NCI-H748 (cell line): Measurements from ENCODE around the gene HSPA12B.

Experiments used
- DNase-seq: peaks from one replicate; lab custom pipeline; 2025; ENCODE audit not compliant: unreplicated experiment; lab: John Stamatoyannopoulos, UW

HSPA12B gene

DNA sequence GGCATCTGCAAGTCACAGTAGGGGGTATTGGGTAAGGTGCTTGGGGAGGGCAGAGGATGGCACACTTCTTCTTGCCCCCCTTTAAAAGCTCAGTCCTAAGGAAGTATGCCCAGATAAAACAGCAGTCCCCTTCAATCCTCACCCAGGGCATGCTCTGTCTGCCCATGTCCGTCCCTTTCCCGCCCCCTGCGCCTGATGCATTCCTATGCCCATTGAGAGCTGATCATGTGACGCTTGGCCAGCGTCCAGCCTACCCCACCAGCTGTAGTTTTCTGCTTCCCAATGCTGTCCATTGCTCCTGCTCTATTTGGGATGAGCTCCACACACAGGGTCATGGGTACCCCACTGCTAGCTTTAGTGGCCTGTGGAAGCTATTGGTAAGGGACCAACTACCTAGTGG, 28.4 kb upstream of the HSPA12B start:
- DNase-seq: no peak

DNA sequence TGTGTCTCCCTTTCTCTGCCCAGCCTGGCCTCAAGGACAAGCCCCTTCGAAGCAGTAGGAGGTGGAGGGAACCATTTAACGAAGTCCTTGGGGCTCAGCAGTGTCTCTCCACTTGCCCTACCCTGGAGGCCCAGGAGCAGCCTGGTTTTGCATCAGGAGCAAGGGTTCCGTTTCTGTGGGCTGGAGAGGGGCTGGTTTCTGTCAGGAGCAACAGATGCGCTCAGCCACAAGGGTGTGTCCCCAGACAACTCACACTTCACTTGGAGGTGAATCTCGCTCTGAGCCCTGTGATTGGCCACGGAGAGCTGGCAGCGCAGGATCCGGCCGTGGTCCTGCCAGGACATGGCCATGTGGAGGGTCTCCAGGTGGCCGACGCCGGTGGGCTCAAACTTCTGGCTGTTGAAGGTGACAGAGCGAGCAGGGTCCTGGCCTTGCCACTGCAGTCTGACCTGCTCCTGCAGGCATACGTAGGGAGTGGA, 27.0 kb upstream of the HSPA12B start:
- DNase-seq: no peak

DNA sequence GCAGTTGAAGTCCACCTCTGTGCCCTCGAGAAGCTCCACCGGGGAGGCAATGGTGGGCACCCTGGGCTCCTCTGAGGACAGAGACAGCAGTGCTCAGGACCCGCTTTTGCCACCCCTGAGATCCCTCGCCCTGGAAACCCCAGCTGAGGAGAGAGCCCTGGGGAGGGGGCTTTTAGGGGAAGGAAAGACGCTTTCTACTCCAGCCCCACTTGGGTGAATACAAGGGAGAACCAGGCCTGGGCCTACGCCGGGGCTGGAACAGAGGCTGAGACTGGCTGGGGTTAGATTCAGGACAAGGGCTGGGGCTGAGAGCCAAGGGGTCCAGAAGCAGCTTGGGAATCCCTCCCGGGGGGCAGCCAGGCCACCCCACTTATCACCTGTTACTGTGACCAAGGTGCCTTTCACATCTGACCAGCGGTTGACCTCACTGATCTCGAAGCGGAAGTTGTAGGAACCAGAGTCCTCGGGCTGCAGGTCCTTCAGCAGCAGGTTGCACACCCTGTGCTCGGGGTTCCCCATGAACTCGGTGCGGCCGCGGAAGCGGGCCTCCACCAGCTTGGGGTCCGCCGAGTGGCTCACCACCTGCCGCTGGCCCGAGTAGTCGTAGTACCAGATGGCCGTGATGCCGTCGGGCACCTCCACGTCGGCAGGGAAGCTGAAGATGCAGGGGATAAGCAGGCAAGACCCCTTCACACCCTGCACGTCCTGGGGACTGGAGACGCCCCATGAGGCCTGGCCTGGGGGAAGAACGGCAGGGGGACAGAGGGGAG, 26.3 kb upstream of the HSPA12B start:
- no peak for DNase-seq

DNA sequence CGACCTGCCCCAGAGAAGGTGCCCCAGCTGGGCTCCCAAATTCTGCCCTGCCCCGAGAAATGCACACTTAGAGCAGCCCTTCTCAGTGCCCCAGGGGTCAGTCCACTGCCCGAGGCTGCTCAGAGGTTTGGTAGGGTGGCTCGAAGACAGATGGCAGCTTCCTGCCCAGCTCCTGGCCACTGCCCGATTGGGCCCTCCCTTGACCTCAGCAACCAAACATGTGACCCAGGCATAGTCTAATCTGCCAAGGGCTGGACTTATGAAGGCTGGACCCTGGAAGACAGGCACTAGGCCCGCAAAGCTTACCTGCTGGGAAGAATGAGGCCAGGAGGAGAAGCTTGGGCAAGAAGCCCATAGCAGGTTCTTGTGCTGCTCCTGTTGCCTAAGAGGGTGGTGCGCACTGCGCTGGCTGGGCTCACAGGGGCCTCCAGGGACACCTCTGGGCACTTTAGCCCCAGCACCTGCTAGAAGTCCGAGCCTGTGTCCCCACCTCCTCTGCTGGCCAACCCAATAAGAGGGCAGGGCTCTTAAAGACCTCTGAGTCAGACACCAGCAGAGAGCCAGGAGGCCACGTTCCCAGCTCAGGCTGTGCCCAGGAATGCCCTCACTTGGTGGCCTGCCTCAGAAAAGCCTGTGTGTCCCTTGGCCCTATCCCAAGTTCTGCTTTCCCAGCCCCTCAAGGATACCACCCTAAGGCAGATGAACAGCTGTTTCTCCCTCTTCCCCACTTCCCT, 25.5 kb upstream of the HSPA12B start:
- DNase-seq: no peak

DNA sequence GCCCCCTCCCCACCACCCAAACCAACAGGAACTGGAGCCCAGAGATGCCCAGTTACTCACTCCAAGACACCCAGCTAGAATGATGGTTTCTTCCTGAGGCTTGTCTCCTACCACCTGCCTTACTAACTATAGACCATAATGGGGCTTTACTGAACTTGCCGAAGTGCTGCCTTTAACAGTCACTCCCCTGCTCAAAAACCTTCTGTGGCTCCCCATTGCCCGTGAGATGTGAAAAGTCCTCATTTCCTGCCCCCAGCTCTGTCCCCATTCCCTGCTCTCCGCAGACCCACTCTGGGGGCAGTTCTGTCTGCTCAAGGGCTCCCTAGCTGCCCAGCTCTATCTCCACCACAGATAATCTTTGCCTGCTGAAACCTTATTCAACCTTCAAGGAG, 25.0 kb upstream of the HSPA12B start:
- no peak for DNase-seq

DNA sequence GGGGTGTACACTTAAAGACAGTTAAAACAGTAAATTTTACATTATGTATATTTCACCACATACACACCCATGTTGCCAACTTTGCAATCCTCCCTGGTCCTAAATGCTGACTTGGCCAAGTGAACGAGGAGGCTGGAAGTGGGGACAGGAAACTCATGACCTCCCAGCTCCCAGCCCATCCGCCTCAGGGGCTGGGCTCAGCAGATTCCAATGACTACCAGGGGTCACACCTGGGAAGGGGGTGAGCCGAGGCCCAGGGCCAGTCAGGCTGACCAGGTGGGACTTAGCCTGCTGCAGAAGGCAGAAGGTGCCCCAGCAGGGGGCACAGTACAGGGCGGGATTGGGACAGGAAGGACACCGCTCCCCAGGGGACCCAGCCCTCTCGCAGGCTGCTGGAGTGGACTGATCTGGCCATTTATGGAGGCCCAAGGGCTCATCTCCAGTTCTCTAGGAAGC, 22.4 kb upstream of the HSPA12B start:
- DNase-seq: no peak

DNA sequence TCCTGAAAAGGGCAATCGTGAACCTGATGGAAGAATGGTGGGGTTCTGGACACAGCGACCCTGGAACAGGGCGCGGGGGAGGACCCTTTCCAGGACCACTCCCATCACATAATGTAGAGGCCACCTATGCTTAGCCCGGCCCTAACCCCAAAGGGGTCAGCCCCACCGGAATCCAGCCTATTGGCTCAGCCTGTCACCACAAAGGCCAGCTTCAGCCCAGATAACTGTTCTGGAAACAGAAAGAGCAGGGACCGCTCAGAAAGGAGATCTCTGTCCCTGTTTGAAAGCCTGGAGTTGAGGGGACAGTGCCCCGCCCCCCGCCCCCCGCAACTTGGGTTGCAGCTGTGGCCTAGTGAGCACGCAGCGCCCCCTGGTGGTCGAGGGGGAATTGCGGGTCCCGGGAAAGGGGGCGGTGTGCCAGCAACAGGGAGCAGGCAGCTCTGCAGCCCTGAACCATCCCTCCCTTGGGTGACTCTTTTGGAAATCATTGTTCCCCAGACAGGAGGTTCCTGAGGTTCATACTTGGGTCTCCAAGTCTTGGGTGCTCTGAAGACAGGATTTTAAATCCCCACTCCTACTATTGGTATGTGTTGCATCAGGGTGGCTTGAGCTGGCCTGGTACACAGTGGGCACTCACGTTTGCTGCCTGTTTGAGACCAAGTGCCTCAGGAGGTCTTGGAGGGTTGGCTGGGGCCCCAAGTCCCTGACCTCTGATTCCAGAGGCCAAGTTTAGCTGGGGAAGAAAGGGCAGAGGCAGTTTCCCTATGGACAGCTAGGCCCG, 21.6 kb upstream of the HSPA12B start:
- DNase-seq: peak; percentile 44

DNA sequence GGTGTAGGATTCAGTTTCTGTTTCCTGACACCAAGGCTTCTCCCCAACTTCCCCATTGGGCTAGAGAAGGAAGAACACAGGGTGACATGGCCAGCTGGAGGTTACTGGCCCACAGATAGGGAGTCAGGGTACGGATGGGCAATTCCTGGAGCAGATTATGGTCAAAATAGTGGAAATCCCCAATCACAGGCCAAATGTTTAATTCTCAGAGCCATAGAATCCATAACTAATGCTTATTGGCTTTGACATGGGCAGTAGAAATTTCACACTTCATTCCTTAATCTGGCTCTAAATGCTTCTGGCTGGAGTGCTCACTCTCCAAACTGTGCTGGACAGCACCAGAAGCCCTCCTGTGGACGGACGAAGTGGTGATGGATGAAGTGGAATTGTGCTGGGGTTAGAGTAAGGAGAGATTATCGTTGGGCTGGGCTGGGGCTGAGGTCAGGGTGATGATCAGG, 21.0 kb upstream of the HSPA12B start:
- no peak for DNase-seq

DNA sequence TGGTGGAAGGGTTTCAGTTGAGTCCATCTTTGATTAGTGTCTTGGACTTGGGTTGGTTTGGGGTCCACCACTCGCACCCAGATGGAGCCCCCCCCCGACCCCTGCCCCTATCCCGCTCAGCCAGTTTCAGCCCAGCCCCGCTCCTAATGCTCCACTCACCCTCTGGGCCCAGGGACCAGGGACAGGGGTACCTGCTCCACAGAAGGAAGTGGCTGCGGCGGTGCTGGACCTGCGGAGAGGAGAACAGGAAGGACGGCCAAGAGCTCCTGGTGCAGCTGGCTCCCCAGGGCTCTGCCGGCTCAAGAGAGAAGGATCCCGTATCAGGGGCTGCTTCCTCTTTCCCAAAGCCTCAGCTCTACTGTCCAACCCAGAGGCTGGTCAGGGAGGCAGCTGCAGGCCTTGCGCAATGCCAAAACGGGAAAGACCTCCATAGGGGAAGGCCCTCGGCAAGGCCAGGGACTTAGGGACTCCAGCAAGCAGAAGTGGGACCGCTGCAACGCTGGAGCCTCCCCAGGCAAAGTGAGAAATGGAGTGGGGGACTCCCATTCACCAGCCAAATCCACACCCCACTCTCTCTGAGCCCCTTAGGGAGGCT, 20.1 kb upstream of the HSPA12B start, which contains the start of gene SIGLEC1:
TSS of gene SIGLEC1 (minus strand) at position 322 of the 595 bp plus-strand sequence. CDS start 5,472 bp downstream, outside the sequence.
- DNase-seq: no peak

DNA sequence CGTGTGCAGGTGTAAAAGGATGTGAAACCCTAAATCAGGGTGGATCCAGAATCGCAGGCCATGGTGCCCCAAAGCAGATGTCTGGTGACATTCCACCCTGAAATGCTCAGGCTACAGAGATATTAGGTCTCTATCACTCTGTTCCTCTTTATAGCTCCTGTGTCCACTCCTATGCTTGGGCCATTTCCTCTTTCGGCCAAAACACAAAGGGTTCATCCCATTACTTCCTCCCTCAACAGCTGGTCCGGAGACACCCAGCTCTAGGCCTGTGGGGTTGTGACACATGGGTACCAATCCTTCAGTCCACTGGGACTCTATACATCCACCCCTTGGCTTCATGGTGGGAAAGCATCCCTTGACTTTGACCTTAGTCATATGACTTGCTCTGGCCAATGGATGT, 18.4 kb upstream of the HSPA12B start:
- DNase-seq: no peak

DNA sequence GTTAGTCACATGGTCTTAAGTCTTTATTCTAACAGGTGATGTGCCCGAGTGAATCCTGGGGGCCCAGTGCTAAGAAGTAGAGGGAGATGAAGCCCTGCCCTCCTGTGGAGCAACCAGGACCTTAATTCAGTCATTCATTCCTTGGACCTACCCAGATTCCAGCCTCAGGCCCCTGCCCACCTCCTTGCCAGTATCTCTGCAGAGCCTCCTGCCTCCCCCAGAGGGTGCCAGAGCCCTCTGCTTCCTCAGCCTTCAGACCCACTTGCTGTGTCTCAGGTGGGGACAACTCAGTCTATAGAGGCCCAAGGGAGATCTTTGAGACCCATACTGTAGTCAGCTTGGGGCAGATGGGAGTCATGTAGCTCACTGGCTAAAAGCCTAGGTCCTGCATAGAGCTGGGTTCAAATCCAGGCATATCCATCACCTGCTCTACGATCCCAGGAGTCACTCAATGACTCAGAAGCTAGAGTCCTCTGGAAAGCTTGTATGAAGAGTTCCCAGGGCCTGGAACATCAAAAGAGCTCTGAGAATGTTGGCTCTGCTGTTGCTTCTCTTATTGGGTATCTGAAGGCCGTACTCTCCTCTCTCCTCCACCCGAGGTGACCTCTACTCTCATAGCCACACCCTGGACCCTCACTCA, 16.2 kb upstream of the HSPA12B start:
- DNase-seq: peak; percentile 78

DNA sequence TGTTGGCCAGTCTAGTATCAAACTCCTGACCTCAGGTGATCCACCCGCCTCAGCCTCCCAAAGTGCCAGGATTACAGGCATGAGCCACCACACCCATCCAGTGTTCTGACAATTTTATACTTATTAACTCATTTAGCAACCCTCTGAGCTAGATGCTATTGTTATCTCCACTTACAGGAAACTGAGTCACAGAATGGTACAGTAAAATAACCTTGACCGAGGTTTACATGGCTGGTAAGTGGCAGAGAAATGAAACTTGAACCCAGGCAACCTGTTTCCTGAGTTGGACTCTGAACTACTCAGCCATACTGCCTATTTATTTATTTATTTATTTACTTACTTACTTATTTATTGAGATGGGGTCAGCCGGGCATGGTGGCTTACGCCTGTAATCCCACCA, 13.4 kb upstream of the HSPA12B start:
- no peak for DNase-seq

DNA sequence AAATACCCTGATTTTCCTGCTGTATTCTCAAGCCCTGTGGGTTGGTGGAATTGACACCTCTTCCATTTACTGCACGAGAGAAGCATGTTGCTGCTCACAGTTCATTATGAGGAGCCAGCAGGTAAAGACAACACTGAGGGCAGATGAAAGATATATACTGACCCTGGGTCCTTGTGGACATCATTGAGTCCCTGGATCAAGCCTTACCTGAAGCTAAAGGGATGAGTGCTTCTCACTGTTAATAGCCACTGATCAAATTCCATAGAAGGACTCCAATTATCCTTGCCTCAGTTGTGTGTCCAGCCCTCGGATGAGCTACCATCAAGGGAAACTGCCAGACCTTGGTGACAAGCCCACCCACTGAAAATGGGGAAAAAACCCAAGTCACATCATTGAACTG, 12.4 kb upstream of the HSPA12B start:
- DNase-seq: no peak

DNA sequence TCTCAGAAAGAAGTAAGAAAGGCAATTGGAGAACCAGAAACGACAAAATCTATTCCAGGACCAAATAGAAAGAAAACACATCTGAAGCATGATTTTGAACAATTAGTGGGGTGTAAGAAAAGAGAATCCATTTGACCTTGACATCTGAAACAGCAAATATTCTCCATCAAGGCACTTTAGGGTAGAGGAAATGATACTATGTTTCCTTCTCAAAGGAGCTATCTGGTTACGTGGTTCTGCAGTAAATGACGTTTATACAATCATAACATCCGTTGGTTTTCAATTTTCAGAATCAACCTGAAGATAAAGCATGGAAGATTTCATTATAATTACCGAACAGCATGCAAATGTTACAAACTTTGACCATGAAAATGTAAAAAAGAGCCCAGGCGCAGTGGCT, 11.9 kb upstream of the HSPA12B start:
- DNase-seq: no peak

DNA sequence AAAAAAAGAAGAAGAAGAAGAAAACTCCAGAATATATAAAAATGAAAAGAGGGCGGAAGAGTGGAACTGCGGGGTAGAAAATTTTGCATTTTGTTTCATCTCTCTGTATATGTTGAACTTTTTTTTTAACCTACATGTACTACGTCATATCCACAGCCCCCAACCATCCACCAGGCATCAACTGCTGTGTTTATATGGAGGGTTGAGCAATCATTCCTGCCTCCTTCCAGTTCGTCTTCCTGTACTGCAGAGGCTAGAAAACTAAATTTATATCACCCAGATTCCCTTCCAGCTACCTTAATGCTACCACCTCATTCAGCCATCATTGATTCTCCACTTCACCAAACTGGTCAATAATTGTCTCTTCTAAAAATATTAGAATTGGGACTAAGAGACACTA, 10.6 kb upstream of the HSPA12B start:
- DNase-seq: no peak

DNA sequence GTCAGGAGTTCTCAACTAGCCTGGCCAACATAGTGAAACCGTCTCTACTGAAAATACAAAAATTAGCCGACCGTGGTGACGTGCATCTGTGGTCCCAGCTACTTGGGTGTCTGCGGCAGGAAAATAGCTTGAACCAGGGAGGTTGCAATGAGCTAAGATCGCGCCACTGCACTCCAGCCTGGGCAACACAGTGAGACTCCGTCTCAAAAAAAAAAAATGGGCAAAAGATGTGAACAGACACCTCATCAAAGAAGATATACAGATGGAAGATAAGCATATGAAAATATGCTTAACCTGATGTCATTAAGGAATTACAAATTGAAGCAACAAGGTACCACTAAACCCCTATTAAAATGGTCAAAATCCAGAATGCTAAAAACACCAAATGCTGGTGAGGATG, 9.2 kb upstream of the HSPA12B start:
- no peak for DNase-seq

DNA sequence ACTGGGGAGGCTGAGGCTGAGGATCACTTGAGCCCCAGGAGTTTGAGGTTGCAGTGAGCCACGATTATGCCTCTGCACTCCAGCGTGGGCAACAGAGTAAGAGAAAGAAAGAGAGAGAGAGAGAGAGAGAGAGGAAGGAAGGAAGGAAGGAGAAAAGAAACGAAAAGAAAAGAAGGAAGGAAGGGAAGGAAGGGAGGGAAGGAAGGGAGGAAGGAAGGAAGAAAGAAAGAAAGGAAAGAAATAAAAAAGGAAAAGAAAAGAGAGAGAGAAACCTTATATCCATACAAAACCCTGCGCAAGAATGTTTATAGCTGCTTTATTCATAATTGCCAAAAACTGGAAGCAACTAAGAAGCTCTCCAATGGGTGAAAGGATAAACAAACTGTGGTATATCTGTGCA, 8.1 kb upstream of the HSPA12B start:
- no peak for DNase-seq

DNA sequence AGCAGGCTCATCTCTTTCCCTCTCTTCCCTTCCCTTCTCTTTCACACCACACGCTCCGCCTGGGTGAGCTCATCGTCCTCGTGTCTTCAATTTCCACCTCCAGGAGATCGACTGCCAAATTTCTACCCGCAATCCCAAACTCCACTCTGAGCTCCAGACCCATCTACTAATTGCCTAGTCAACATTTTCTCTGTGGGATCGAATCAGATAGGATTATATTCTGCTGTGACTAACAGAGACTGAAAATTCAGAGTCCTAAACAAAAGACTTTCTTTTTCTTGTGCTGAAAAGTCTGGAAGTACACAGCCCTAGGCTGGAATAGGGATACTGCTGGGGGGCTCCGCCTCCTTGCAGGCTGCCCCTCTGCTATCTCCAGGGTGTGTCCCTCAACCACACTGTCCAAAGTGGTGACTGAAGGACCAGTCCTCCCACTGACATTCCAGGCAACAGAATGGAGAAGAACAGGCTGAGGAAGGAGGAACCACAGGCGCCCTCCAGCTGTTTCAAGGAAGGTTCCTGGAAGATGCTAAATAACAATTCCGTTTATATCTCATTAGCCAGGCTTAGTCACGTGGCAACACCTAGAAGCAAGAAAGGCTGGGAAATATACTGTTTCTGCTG, 5.0 kb upstream of the HSPA12B start:
- no peak for DNase-seq

DNA sequence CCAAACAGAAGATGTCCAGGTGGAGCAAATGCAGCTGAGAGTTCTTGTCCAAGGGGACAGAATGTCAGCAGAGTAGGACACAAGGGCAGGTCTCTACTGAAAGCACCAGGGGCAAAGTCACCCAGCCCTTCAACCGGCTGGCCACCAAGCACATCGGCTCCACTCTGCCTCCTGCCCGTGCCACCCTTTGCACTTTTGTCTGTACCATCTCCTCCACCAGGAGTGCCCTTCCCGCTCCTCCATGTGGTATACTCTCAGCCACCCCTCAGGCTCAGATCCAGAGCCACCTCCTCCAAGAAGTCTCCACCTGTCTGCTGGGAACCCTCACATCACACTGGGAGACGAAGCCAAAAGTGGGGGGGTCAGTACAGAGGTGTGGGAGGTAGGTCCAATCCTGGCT, 4.1 kb upstream of the HSPA12B start:
- DNase-seq: no peak

DNA sequence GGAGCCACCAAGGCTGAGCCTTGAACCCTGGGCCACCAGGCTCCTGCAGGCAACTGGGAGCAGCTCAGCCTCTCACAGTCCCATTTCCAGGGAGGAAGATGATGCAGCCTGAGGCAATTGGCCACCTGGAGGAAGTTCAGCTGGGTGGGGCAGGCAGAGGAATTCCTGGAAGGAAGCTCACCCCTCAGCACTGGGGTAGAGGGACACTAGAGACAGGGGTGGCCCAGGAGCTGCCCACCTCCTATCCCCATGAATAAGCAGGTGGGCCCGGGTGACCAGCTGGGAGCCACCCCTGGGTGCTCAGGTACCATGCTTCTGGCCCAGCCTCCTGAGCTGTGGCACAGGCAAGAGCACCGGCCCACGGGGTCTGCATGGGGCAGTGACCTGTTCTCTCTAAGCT, 3.6 kb upstream of the HSPA12B start:
- DNase-seq: no peak
